ENCODE data around the gene RASAL1. TPM values are rescaled to one million over a fixed set of nuclear protein-coding genes. Genes with fewer than 3 reads are reported as not detected.

RASAL1 gene
- total RNA-seq (2013) = 0.58 TPM
- polyA plus RNA-seq (not detected), polyA minus RNA-seq (not detected in 2 replicates), total RNA-seq (0.17 to 6.7 (median 1.5) reads per million in 11 experiments)

GRCh38 chr12:113135178-113136127 is at the start of gene RASAL1:
Gene RASAL1 (minus strand): TSS chr12:113135761. CDS start chr12:113135462, 299 bp downstream.
- WGBS (ENCODE audit: insufficient coverage) = 8% methylated on average over 52 of the region's 68 CpGs
- no peak within 1 kb of the TSS for H3K9ac ChIP-seq (ENCODE audit: insufficient read depth, low read length, poor library complexity, severe bottlenecking)
- H3K4me1 ChIP-seq (ENCODE audit: control insufficient read depth in 1 of 2, insufficient read depth in 2 of 2, low read length in 2 of 2) = peaks cover 7 to 11% of the 10 kb centered on the region in 2 donors
- H3K4me1 Mint-ChIP-seq = peaks cover 16% of the 10 kb centered on the region
- no peak within 1 kb of the TSS for H2AFZ ChIP-seq (ENCODE audit: insufficient read depth, low read depth, low read length, poor library complexity, severe bottlenecking)
- no peaks in the 10 kb centered on the region for H3K79me2 ChIP-seq (ENCODE audit: insufficient read depth, low read length)
- intact Hi-C loops (cut with micrococcal nuclease) = no loop called here
- H3K27me3 Mint-ChIP-seq (ENCODE audit: low read depth in 3 of 3) = peaks cover 23 to 48% (median 25%) of the 10 kb centered on the region in 3 donors
- peaks cover 0 to 6% (median 0%) of the 10 kb centered on the region in 7 donors for H3K9me3 Mint-ChIP-seq
- no peaks in the 10 kb centered on the region for H3K36me3 ChIP-seq (replicated peaks in 1 of 2; ENCODE audit: control insufficient read depth in 1 of 2, insufficient read depth in 2 of 2, low read length in 2 of 2)
- H3K27me3 ChIP-seq (ENCODE audit: control insufficient read depth in 2 of 2, insufficient read depth in 2 of 2, low read length in 2 of 2) = peaks cover 0 to 25% of the 10 kb centered on the region in 2 donors
- no peaks in the 10 kb centered on the region for H4K20me1 ChIP-seq (ENCODE audit: insufficient read depth, low read length)
- DNase-seq = peak; percentile 15 to 38 (median 19)
- peak within 1 kb of the TSS; percentile 67 to 70 for H3K4me3 Mint-ChIP-seq
- no peaks in the 10 kb centered on the region for H3K9me3 ChIP-seq (replicated peaks in 1 of 2; ENCODE audit: control insufficient read depth in 1 of 2, insufficient read depth in 1 of 2, low read length in 2 of 2)
- peak within 1 kb of the TSS; percentile 33 for H3K4me2 ChIP-seq (replicated peaks; ENCODE audit: extremely low read depth, low read length, poor library complexity, severe bottlenecking)
- peak within 1 kb of the TSS in 1 of 3 experiments; percentile 5 for H3K4me3 ChIP-seq (replicated peaks in 1 of 3; ENCODE audit: low read depth in 2 of 3, low read length in 3 of 3)
- TF ChIP-seq, protein P1, sequence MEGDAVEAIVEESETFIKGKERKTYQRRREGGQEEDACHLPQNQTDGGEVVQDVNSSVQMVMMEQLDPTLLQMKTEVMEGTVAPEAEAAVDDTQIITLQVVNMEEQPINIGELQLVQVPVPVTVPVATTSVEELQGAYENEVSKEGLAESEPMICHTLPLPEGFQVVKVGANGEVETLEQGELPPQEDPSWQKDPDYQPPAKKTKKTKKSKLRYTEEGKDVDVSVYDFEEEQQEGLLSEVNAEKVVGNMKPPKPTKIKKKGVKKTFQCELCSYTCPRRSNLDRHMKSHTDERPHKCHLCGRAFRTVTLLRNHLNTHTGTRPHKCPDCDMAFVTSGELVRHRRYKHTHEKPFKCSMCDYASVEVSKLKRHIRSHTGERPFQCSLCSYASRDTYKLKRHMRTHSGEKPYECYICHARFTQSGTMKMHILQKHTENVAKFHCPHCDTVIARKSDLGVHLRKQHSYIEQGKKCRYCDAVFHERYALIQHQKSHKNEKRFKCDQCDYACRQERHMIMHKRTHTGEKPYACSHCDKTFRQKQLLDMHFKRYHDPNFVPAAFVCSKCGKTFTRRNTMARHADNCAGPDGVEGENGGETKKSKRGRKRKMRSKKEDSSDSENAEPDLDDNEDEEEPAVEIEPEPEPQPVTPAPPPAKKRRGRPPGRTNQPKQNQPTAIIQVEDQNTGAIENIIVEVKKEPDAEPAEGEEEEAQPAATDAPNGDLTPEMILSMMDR (IDR thresholded peaks at IDR 0.05) = peak; percentile 57
- H3K27ac Mint-ChIP-seq = peak within 1 kb of the TSS in 4 of 7 donors; percentile 40 to 75 (median 59)
- no peak within 1 kb of the TSS for H3K27ac ChIP-seq (ENCODE audit: low read depth in 1 of 2, low read length in 2 of 2)
- H3K36me3 Mint-ChIP-seq = no peaks in the 10 kb centered on the region

DNA sequence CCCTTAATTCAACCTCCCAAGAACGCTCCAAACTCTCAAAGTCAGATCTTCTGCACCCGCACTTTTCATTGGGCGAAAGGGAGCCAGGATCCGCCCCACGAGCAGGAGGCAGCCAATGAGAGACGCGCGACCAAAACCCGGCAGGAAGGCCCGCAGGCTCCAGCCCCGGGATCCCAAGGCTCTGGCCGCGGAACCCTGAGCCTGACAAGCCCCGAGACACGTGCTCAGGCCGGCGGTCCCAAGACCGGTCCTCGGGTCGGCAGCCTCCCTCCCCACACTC is 49.3 kb upstream of the RASAL1 start:
- H3K27me3 ChIP-seq (ENCODE audit: control insufficient read depth in 2 of 2, insufficient read depth in 2 of 2, low read length in 2 of 2) = no peaks in the 10 kb centered on the region
- peak overlapping the region; percentile 90 to 96 for H3K4me3 Mint-ChIP-seq
- peak overlapping the region; percentile 94 for H3K4me2 ChIP-seq (replicated peaks; ENCODE audit: extremely low read depth, low read length, poor library complexity, severe bottlenecking)
- H3K27ac Mint-ChIP-seq = peak overlapping the region; percentile 83 to 91 (median 89)
- peak overlapping the region; percentile 99 for H2AFZ ChIP-seq (ENCODE audit: insufficient read depth, low read depth, low read length, poor library complexity, severe bottlenecking)
- H3K9ac ChIP-seq (ENCODE audit: insufficient read depth, low read length, poor library complexity, severe bottlenecking) = peak overlapping the region; percentile 99
- peaks cover 32% of the 10 kb centered on the region for H4K20me1 ChIP-seq (ENCODE audit: insufficient read depth, low read length)
- H3K4me1 Mint-ChIP-seq = peaks cover 30% of the 10 kb centered on the region
- H3K9me3 ChIP-seq (replicated peaks in 1 of 2; ENCODE audit: control insufficient read depth in 1 of 2, insufficient read depth in 1 of 2, low read length in 2 of 2) = no peaks in the 10 kb centered on the region
- H3K36me3 Mint-ChIP-seq = peaks cover 30 to 46% of the 10 kb centered on the region in 2 donors
- peak overlapping the region; percentile 77 to 94 (median 83) for H3K4me3 ChIP-seq (replicated peaks in 1 of 3; ENCODE audit: low read depth in 2 of 3, low read length in 3 of 3)
- peaks cover 0 to 2% (median 0%) of the 10 kb centered on the region in 7 donors for H3K9me3 Mint-ChIP-seq
- H3K27me3 Mint-ChIP-seq (ENCODE audit: low read depth in 3 of 3) = peaks cover 0 to 3% (median 0%) of the 10 kb centered on the region in 3 donors
- TF ChIP-seq, protein P1 (IDR thresholded peaks at IDR 0.05) = no peak
- intact Hi-C loops (cut with micrococcal nuclease) = loop anchor here in 1 of 2 donors (10.0 kb wide), 1 partner anchor 280 kb away; the partner anchor contains the start of gene OAS1
- DNase-seq = peak; percentile 82 to 84 (median 83)
- 0% methylated on average over 20 of the region's 20 CpGs for WGBS (ENCODE audit: insufficient coverage)
- H3K27ac ChIP-seq (ENCODE audit: low read depth in 1 of 2, low read length in 2 of 2) = peak overlapping the region; percentile 82 to 98
- H3K4me1 ChIP-seq (ENCODE audit: control insufficient read depth in 1 of 2, insufficient read depth in 2 of 2, low read length in 2 of 2) = peaks cover 18 to 34% of the 10 kb centered on the region in 2 donors
- peaks cover 19 to 28% of the 10 kb centered on the region in 2 donors for H3K36me3 ChIP-seq (replicated peaks in 1 of 2; ENCODE audit: control insufficient read depth in 1 of 2, insufficient read depth in 2 of 2, low read length in 2 of 2)
- peaks cover 69% of the 10 kb centered on the region for H3K79me2 ChIP-seq (ENCODE audit: insufficient read depth, low read length)
